IMR-90 (cell line): ENCODE measurements around the gene KLF11. TPM values are rescaled to one million over a fixed set of nuclear protein-coding genes. Genes with fewer than 3 reads are reported as not detected.

Experiments
- ATAC-seq: fragments of 200-7000 bp; cut with Tn5 transposase; 2 replicates; pipeline ENCODE4 v1.9.1; 2020; ENCODE audit warnings: low read depth, mild to moderate bottlenecking, moderate library complexity
- BruUV-seq: library from RNA; stranded (reverse); fragments of 400-500 nt; replicated peaks from 2 replicates; lab custom pipeline; 2021; lab: Mats Ljungman, UMichigan
- CTCF ChIA-PET: fragments of 300-600 bp; formaldehyde crosslinking; extraction: SDS; loops from one replicate; lab custom pipeline; 2021; ENCODE audit warnings: antibody characterized with exemption; lab: Yijun Ruan, JAX
- POLR2A ChIA-PET: fragments of 300-600 bp; sonication (Branson Sonifier 250); formaldehyde crosslinking; loops from one replicate; lab custom pipeline; 2022; ENCODE audit warnings: antibody characterized with exemption; ENCODE audit not compliant: unreplicated experiment; lab: Charles Lee
- DNase-seq: peaks from one replicate; pipeline ENCODE4 v3.0.0; 2013
- H2AFZ ChIP-seq: replicated peaks from 2 replicates; pipeline ENCODE3; 2013; ENCODE audit warnings: low read length, mild to moderate bottlenecking; ENCODE audit not compliant: poor library complexity
- H2AK5ac ChIP-seq: 2 replicates; pipeline ENCODE4 v1.6.1; 2013; ENCODE audit warnings: low read depth, low read length, inconsistent platforms
- H2AK9ac ChIP-seq: replicated peaks from 2 replicates; pipeline ENCODE3; 2013; ENCODE audit warnings: mild to moderate bottlenecking, low read depth, low read length, moderate library complexity; ENCODE audit not compliant: poor library complexity
- H2BK120ac ChIP-seq: 2 replicates; pipeline ENCODE4 v1.6.1; 2013; ENCODE audit warnings: low read depth, low read length, inconsistent platforms
- H2BK15ac ChIP-seq: 3 replicates; pipeline ENCODE4 v1.6.1; 2013; ENCODE audit warnings: low read depth, low read length, inconsistent platforms
- H2BK20ac ChIP-seq: 2 replicates; pipeline ENCODE4 v1.6.1; 2013; ENCODE audit warnings: low read depth, mild to moderate bottlenecking, inconsistent platforms, low read length, moderate library complexity
- H2BK5ac ChIP-seq: 2 replicates; pipeline ENCODE4 v1.6.1; 2013; ENCODE audit warnings: mild to moderate bottlenecking, low read depth, low read length, inconsistent platforms; ENCODE audit not compliant: poor library complexity, severe bottlenecking
- H3K14ac ChIP-seq: replicated peaks from 2 replicates; pipeline ENCODE4 v1.6.1; 2013; ENCODE audit warnings: low read depth, low read length, inconsistent platforms
- H3K18ac ChIP-seq: 2 replicates; pipeline ENCODE4 v1.6.1; 2013; ENCODE audit warnings: low read depth, low read length, control low read depth
- H3K23ac ChIP-seq: 2 replicates; pipeline ENCODE4 v1.6.1; 2013; ENCODE audit warnings: low read depth, low read length, inconsistent platforms
- H3K27ac ChIP-seq: 2 replicates; pipeline ENCODE4 v1.5.1; 2013; ENCODE audit warnings: mild to moderate bottlenecking, control low read depth, low read length; ENCODE audit not compliant: insufficient read depth
- H3K27me3 ChIP-seq: 2 replicates; pipeline ENCODE4 v1.6.1; 2013; ENCODE audit warnings: low read length; ENCODE audit not compliant: control insufficient read depth, insufficient read depth
- H3K36me3 ChIP-seq: 2 replicates; pipeline ENCODE4 v1.6.1; 2013; ENCODE audit warnings: low read length, mixed read lengths; ENCODE audit not compliant: control insufficient read depth, insufficient read depth
- H3K4ac ChIP-seq: 2 replicates; pipeline ENCODE4 v1.6.1; 2013; ENCODE audit warnings: low read depth, low read length, inconsistent platforms
- H3K4me1 ChIP-seq: 2 replicates; pipeline ENCODE4 v1.6.1; 2013; ENCODE audit warnings: low read length, mixed read lengths; ENCODE audit not compliant: control insufficient read depth, insufficient read depth
- H3K4me2 ChIP-seq: 2 replicates; pipeline ENCODE4 v1.6.1; 2013; ENCODE audit warnings: low read depth, mild to moderate bottlenecking, control low read depth, low read length, moderate library complexity
- H3K4me3 ChIP-seq: 2 replicates; pipeline ENCODE4 v1.5.1; 2013; ENCODE audit warnings: low read depth, mild to moderate bottlenecking, control low read depth, low read length, moderate library complexity; ENCODE audit not compliant: insufficient read depth
- H3K56ac ChIP-seq: 2 replicates; pipeline ENCODE4 v1.6.1; 2013; ENCODE audit warnings: low read length, inconsistent platforms; ENCODE audit not compliant: insufficient read depth; ENCODE audit errors: extremely low read depth
- H3K79me1 ChIP-seq, 2 experiments: 2 replicates each; pipeline ENCODE4 v1.6.1; 2013; ENCODE audit warnings: low read length in 2 of 2, inconsistent platforms in 1 of 2, low read depth in 1 of 2
- H3K9ac ChIP-seq: 2 replicates; pipeline ENCODE4 v1.6.1; 2013; ENCODE audit warnings: low read depth, low read length, control low read depth
- H3K9me1 ChIP-seq: 2 replicates; pipeline ENCODE4 v1.6.1; 2013; ENCODE audit warnings: low read length, inconsistent platforms; ENCODE audit not compliant: insufficient read depth
- H3K9me3 ChIP-seq: 2 replicates; pipeline ENCODE4 v1.6.1; 2013; ENCODE audit warnings: low read length; ENCODE audit not compliant: control insufficient read depth, insufficient read depth
- H4K20me1 ChIP-seq: 2 replicates; pipeline ENCODE4 v1.6.1; 2013; ENCODE audit warnings: low read length, inconsistent platforms; ENCODE audit not compliant: insufficient read depth
- H4K5ac ChIP-seq: 2 replicates; pipeline ENCODE4 v1.6.1; 2013; ENCODE audit warnings: mild to moderate bottlenecking, low read depth, low read length, control low read depth
- H4K8ac ChIP-seq, 2 experiments: 2 replicates each; pipeline ENCODE4 v1.6.1; 2013; ENCODE audit warnings: low read depth in 2 of 2, low read length in 2 of 2, control low read depth in 1 of 2, inconsistent platforms in 1 of 2
- H4K91ac ChIP-seq: 2 replicates; pipeline ENCODE4 v1.6.1; 2013; ENCODE audit warnings: low read depth, low read length, inconsistent platforms; ENCODE audit not compliant: insufficient read depth
- BHLHE40 ChIP-seq: fragments of 150-350 bp; IDR thresholded peaks from 2 replicates; pipeline ENCODE4 v1.6.1; 2016; ENCODE audit warnings: mild to moderate bottlenecking, low read depth, low read length
- CEBPB ChIP-seq: IDR thresholded peaks from 2 replicates; pipeline ENCODE4 v1.6.1; 2012; ENCODE audit warnings: low read depth, low read length, improper control_type of control experiment
- CHD1 ChIP-seq: IDR thresholded peaks from 2 replicates; pipeline ENCODE4 v1.6.1; 2012; ENCODE audit warnings: low read depth, low read length, improper control_type of control experiment
- CTCF ChIP-seq: conservative IDR thresholded peaks from 2 replicates; pipeline ENCODE4 v1.5.1; 2012; ENCODE audit warnings: mild to moderate bottlenecking, low read depth, low read length, improper control_type of control experiment
- ELK1 ChIP-seq: fragments of 150-350 bp; IDR thresholded peaks from 2 replicates; pipeline ENCODE4 v1.6.1; 2016; ENCODE audit warnings: low read depth, mild to moderate bottlenecking, low read length, moderate library complexity, borderline replicate concordance
- FOS ChIP-seq: fragments of 150-350 bp; IDR thresholded peaks from 2 replicates; pipeline ENCODE4 v1.6.1; 2016; ENCODE audit warnings: low read depth, low read length
- MAFK ChIP-seq: IDR thresholded peaks from 2 replicates; pipeline ENCODE4 v1.6.1; 2012; ENCODE audit warnings: low read depth, low read length, improper control_type of control experiment
- MAZ ChIP-seq: IDR thresholded peaks from 2 replicates; pipeline ENCODE4 v1.6.1; 2012; ENCODE audit warnings: low read depth, mild to moderate bottlenecking, low read length, improper control_type of control experiment, moderate library complexity, borderline replicate concordance
- MXI1 ChIP-seq: IDR thresholded peaks from 2 replicates; pipeline ENCODE4 v1.6.1; 2012; ENCODE audit warnings: low read depth, mild to moderate bottlenecking, low read length, moderate library complexity, borderline replicate concordance
- NFE2L2 ChIP-seq: fragments of 150-350 bp; IDR thresholded peaks from 2 replicates; pipeline ENCODE4 v1.6.1; 2016; ENCODE audit warnings: low read depth, mild to moderate bottlenecking, low read length
- POLR2A ChIP-seq: IDR thresholded peaks from 2 replicates; pipeline ENCODE4 v1.6.1; 2012; ENCODE audit warnings: mild to moderate bottlenecking, low read depth, low read length
- RAD21 ChIP-seq: IDR thresholded peaks from 2 replicates; pipeline ENCODE4 v1.6.1; 2012; ENCODE audit warnings: low read length, improper control_type of control experiment
- RCOR1 ChIP-seq: IDR thresholded peaks from 2 replicates; pipeline ENCODE4 v1.6.1; 2012; ENCODE audit warnings: mild to moderate bottlenecking, low read length, improper control_type of control experiment; ENCODE audit not compliant: insufficient replicate concordance
- RFX5 ChIP-seq: IDR thresholded peaks from 2 replicates; pipeline ENCODE4 v1.8.0; 2012; ENCODE audit warnings: low read depth, mild to moderate bottlenecking, low read length, moderate library complexity
- SMC3 ChIP-seq: fragments of 150-350 bp; IDR thresholded peaks from 2 replicates; pipeline ENCODE4 v1.6.1; 2016; ENCODE audit warnings: low read depth, mild to moderate bottlenecking, antibody characterized with exemption, low read length, moderate library complexity
- USF2 ChIP-seq: fragments of 150-350 bp; IDR thresholded peaks from 2 replicates; pipeline ENCODE4 v1.6.1; 2017; ENCODE audit warnings: mild to moderate bottlenecking, antibody characterized with exemption, low read length, low read depth
- WGBS, 2 experiments: methylation state at CpG; one replicate each; pipeline versions ENCODE4 v1.1.5 to v1.1.7; 2013; ENCODE audit warnings: missing lambda C conversion rate in 2 of 2; ENCODE audit not compliant: insufficient read length in 1 of 2; ENCODE audit errors: extremely low coverage in 2 of 2; 5-methylcytosine and 5-hydroxymethylcytosine counted together
- dilution Hi-C: fragments of 300-500 bp; cut with HindIII; formaldehyde crosslinking; loops from one replicate; pipeline ENCODE4 v1.14.3; 2018; ENCODE audit warnings: low sequenced_read_pairs; ENCODE audit not compliant: unreplicated experiment
- in situ Hi-C: fragments of 300-500 bp; cut with MboI; formaldehyde crosslinking; loops from 3 replicates; pipeline ENCODE4 v1.14.3; 2019; ENCODE audit warnings: low sequenced_read_pairs, inconsistent platforms, mixed read lengths
- intact Hi-C: fragments of 100-400 bp; cut with micrococcal nuclease; formaldehyde crosslinking; loops from 2 replicates; pipeline ENCODE4 v1.10.0; 2022
- polyA plus RNA-seq, 3 experiments: library from polyadenylated mRNA; depleted of rRNA; stranded (reverse); fragments of >200 nt; gene quantifications; 2 replicates each; pipeline ENCODE4 v1.2.3, GENCODE V29; 2012; ENCODE audit warnings: low replicate concordance in 1 of 3
- total RNA-seq: library from RNA; depleted of rRNA; stranded (reverse); fragments of >200 nt; gene quantifications from 2 replicates; pipeline ENCODE4 v1.2.3, GENCODE V29; 2012

The KLF11 gene
- total and polyA plus RNA-seq, 2 of the 4 experiments (the other 2 are of a cell fraction) = 2.0 to 2.4 TPM

GRCh38 chr2:10067881-10068280, 24.5 kb downstream of the KLF11 start:
- Histone ChIP-seq H2BK15ac (no peak overlapping the region), H3K9ac (no peak overlapping the region), H3K79me1 (no peaks in the 10 kb centered on the region), H3K56ac (no peak overlapping the region), H3K18ac (no peak overlapping the region), H4K5ac (no peak overlapping the region), H3K4me3 (no peak overlapping the region), H2BK120ac (no peak overlapping the region), H3K27ac (no peak overlapping the region), H3K27me3 (peaks cover 2% of the 10 kb centered on the region), H3K9me3 (peaks cover 2% of the 10 kb centered on the region; the same call in 1 of the 2 replicates), H2AK5ac (no peak overlapping the region), H3K36me3 (no peaks in the 10 kb centered on the region), H4K20me1 (peaks cover 2% of the 10 kb centered on the region; the same call in 1 of the 2 replicates), H3K4me2 (no peak overlapping the region), H2AFZ (no peak overlapping the region), H3K14ac (no peak overlapping the region), H4K8ac (no peak overlapping the region), H3K4ac (no peak overlapping the region), H2BK20ac (no peak overlapping the region), H4K91ac (no peak overlapping the region), H3K4me1 (no peaks in the 10 kb centered on the region), H3K23ac (no peak overlapping the region), H2BK5ac (no peak overlapping the region), H3K9me1 (no peaks in the 10 kb centered on the region; the same call in 1 of the 2 replicates), H2AK9ac (no peak overlapping the region)
- ChIA-PET CTCF (interaction anchor here (0.7 to 1.0 kb wide), 3 partner anchors 341 to 475 kb away, joined by 3 to 4 read pairs (median 3); no protein-coding TSS in a partner anchor), POLR2A (no interaction called here)
- DNase-seq (no peak), ATAC-seq (no peak)
- intact Hi-C loops (no loop called here), dilution Hi-C loops (no loop called here), in situ Hi-C loops (no loop called here)
- TF ChIP-seq RAD21 = no peak
- no peak for TF ChIP-seq MAFK
- TF ChIP-seq RCOR1 = no peak
- TF ChIP-seq BHLHE40 = no peak
- no peak for TF ChIP-seq ELK1
- TF ChIP-seq MAZ = no peak
- no peak for TF ChIP-seq RFX5
- TF ChIP-seq MXI1 = no peak
- TF ChIP-seq CTCF = no peak
- no peak for TF ChIP-seq POLR2A
- no peak for TF ChIP-seq NFE2L2
- no peak for TF ChIP-seq CHD1
- no peak for TF ChIP-seq USF2
- no peak for TF ChIP-seq SMC3
- no peak for TF ChIP-seq FOS
- no peak for TF ChIP-seq CEBPB
- no TSS peak for BruUV-seq
- WGBS, 2 experiments = no CpG with 5 or more reads among the region's 1 CpG
